Activated T-cell treated with anti-CD3 and anti-CD28 coated beads, Interleukin-2, amount 50 U/mL, for 48 hours (primary cell): ENCODE results near the gene GCFC2.
"Not testable (repeated sequence)": the region's sequence is repeated elsewhere in the genome, so short reads cannot be mapped to it uniquely, and the experiment has no call there.

Experiments used
- DNase-seq, 2 experiments: peaks; one replicate each; pipeline ENCODE4 v3.0.0-alpha.2; 2020

The GCFC2 gene

DNA sequence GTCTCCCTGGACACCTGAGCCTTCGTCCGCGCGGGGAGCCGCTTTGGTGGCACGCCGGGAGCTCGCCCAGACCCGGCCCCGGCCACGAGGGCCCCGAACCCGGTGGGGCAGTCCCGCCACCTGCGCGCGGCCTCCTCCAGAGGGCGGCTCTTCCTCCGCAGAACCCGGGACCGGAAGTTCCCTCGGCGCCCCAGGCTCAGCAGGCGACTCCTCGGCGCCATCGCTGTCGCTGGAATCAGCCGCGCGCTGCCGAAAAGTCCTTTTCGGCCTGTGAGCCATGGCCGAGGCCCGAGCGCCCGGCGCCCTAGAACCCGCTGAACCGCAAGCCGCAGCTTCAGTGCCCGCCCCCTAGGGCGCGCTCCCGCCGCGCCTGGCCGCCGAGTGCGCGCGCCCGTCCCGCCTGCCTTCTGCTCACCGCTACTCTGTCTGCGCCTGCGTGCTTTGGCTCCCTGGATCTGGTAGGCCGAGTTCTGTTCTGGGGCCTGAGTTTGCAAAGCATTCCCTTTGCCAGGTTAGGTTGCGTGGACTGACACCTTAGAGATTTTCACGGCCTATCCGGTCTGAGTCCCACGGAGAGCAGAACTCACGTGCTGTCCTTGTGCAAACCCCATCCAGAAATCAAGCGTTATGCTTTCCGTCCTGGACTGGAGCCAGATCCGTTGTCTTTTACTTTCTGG, at the start of gene GCFC2:
Gene GCFC2 (minus strand): TSS at position 339 of the 677 bp plus-strand sequence. CDS start 60 bp downstream, at position 279.
- DNase-seq = peak; percentile 89 to 93

DNA sequence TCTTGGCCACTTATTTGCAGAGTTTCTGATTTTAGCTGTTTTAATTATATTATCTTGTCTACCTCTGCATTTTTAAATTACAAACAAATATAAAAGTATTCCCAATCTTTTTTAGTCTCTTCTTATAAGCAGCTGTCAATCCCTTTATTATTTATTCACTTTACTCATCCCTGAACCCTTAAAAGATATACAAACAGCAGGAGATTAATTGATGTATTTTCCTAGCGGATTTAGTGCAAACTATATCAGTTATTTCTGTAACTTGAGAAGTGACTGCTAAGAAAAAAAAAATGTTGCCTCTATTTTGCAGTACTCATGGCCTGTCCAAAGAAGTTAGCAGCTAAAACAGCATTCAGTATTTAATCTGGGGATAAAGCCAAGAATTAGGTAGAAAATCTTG, 42.1 kb upstream of the GCFC2 start:
- no peak for DNase-seq

DNA sequence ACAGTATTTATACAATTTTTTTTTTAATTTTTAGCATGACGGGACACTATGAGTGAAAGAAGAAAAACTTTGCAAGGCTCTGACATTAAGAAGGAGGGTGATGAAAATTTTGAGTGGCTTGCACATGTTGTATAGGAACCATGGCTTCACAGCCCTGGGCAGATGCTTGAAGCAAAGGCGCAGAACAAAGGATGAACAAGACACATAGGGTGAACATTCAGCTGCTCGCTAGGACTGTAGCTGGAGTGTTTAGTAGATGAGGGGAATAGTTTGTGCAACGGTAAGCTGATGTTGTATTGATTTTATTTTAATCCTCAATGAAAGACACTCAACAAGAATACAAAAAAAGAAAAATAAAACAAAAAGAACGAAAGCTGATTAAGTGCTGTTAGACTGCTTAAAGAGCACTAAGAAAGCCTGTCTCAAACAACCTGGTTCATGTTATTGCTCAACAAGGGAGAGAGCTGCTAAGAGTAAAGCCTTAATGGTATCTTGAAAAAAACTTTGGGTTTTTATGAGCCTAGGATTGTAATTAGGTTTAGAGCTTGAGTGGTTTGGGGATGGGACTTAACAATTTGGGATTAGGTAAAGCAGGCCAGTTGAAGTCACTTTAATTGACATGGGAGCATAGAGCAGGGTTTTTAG, 41.2 kb upstream of the GCFC2 start:
- DNase-seq = no peak

DNA sequence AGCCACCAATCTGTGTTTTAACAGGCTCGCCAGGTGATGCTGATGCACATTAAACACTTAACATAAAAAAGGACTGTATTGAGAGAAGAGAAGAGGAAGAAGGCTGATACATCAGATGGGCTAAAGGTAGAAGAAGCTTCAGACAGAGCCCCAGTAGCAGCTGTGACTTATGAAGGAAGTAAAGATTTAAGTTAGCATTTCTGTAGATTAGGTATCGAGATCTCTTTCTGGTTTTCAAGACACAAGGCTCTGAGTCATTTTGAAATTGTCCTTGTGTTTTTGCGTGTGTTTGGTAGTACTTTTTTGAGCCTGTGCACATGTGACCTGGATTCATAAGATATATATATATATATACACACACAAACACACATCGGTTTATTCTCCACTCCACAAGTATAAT, 40.6 kb upstream of the GCFC2 start:
- DNase-seq = no peak

DNA sequence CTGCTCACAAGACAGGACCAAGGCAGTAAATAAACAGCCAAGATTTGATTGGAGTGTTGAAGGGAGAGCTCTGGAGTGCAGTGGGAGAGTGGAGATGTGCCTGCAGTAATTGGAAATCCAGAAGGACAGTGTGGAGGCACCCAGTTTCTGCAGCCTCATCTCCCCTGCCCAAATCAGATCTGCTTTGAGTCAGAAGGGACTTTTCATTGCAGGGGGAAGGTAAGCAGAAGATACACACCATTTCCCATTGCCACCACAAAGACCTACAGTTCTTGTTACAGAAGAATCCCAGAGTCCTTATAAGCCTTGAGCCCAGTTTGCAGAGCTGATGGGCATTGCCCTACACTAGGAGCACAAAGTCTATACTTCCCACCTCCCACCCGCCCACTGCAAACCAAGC, 27.2 kb upstream of the GCFC2 start:
- no peak for DNase-seq

DNA sequence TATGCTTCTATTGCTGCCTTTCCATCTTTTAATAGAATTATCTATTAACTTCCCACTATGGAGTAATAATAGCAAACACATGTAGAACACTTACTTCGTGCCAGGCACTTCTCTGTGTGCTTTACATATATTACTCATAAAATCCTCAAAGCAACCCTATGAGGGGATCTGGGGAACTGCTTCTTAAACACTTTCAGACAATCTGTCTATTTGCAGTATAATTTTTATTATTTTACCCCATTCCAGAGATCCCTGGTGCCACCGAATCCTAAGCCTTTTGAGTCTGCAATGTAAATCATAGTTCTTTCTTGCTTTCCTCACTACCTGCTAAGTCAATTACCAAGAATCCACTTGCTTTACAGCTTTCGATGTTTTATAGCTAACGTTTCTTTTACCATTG, 25.6 kb upstream of the GCFC2 start:
- DNase-seq = no peak

DNA sequence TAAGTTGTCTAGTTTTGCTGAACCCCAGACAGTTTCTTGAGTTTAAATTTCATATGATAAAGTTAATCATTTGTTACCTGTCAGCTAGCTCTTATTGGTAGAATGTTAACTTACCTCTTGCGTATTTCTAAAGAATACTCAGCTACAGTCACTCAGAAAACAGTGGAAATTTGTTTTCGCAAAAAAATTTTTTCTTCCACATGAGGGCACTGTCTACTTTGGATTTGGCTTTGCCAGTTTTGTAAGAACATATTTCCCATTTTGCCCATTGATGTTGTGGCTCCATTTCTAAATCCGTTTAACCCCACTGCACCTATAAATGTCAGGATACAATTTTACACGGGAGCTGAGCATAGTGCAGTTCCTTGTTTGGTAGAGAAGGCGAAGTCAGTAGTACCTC, 19.1 kb upstream of the GCFC2 start:
- no peak for DNase-seq

DNA sequence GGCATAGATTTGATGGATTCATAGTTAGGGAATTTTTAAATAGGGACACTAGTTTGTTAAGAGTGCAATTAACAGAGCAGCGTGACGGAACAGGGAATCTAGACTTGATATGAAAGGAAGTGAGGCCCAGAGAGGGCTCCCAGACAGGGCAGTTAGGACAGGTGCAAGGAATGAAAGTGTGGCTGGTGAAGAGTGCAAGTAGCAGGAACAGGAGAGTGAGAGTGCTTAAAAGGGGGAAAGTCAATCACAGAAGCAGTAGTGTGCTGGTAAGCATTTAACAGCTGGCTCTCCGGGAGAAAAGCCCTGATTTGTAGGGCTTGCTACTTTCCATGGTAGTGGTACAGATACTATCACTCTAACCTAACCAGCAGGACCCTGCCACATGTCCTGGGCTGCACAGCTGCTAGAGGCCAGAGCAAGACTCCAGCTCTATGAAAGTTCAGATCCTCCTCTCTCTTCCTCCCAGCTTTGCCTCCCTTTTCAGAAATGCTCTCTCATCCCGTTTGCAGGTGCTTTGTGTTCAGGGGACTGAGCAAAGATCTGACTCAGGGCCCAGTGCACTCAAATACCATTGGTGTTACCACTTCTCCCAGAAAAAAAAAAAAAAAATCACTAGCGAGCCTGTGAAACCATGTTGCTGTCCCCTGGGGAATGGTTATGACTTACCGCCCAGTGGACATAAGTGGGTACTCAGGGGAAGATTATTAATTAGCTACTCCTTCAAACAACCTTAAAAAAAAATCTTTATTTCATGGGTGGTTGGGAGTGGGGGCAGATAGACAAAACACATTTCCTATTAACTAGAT, 18.1 kb upstream of the GCFC2 start:
- no peak for DNase-seq

DNA sequence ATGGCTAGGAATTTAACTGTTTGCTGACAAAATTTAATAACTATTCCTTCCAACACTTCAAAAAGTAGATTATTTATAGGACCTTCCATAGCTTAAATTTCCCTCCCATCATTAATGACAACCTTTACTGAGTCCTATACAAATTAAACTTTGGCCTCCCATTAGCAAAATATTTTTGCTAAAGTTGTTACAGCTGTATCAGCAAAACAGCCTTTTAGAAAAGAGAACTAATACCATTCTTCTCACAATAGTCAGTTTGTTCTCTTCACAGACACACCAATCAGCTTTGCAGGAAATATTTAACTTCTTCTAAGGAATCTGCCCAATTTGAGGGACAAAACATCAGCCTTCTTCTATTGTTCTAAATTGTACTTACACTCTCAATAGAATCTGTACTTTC, 12.0 kb upstream of the GCFC2 start:
- DNase-seq = no peak

DNA sequence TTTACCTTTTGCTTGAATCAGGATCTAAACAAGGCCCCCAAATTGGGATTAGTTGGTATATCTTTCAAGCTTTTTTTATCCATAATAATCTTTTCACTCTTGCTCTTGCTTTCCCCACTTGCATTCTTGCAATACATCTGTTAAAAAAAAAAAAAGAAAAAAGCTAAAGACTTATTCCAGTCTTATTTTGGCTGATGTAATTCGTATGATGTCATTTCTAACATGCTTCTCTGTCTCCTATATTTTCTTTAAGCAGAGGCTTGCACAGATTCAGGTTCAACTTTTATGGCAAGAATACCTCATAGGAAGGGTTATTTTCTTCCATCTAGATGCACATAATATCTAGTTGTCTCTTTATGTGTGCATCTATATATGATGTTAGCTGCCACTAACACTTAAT, 9.8 kb upstream of the GCFC2 start:
- no peak for DNase-seq

DNA sequence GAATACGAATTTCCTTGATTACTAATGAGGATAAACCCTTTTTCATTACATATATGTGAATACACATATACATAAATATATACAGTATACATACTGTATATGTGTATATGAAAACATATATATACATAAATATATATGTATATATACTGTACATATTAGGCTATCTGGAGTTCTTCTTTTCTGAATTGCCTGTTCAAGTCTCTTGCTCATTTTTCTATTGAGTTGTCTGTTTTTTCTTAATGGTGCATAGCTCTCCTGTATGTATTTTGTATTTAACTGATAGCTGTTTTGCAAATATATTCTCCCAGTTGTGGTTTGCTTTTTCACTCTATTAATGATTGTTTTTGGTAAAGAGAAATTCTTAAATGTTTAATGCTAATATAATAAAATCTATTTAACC, 8.9 kb upstream of the GCFC2 start:
- DNase-seq = no peak

DNA sequence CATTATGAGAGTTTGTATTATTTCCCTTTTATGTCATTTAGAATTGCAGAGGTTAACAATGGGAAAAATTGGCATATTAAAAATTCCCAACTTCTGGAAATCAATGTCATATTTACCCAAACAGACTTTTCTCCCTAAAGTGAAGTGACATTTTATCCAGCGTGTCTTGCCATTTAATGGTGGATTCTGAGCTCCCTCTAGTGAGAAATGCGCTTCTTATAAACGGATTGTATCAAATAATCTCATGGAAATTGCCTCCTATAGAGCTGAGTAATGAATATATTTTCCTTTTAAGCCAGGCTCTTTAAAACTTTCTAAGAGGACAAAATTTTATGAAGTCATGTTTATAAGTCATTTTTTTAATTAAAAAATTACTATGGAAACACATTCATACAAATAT, 5.7 kb upstream of the GCFC2 start:
- no peak for DNase-seq

DNA sequence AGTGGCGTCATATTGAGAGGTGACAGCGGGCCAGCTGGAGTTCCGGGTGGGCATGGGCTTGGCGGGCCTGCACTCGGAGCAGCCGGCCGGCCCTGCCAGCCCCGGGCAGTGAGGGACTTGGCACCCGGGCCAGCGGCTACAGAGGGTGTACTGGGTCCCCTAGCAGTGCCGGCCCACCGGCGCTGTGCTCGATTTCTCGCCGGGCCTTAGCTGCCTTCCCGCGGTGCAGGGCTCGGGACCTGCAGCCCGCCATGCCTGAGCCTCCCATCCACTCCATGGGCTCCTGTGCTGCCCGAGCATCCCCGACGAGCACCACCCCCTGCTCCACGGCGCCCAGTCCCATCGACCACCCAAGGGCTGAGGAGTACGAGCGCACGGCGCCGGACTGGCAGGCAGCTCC, 875 bp upstream of the GCFC2 start:
- DNase-seq = not testable (repeated sequence)

DNA sequence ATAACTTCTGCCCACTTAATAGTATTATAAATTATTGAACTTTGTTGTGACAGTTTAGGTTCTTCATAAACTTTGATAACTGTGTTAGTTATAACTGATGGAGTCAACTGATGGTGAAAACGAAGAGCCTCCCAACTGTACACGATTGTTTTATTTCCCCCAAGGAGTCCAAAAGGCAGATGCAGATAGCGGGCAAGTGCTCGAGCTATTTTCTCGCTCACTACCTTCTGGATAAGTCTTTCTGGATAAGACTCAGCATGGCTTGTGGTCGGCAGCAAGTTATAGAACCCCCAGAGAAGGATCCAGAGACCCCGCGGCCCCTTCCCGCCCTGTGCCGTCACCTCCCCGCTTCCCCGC, 517 bp downstream of the GCFC2 start:
- DNase-seq = no peak

DNA sequence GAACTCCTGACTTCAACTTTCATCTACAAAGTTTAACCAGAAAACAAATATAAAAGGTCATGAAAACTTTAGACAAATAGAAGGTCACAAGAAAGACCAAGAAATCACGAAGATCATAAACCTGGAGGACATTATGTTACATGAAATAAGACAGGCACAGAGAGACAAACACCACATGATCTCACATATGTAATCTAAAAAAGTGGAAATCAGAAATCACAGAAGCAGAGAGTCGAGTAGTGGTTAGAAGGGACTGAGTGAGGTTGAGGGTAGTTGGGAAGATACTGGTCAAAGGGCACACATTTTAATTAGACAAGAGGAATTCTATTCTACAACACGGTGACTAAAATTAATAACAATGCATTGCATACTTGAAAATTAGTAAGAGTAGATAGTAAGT, 1.4 kb downstream of the GCFC2 start:
- no peak for DNase-seq

DNA sequence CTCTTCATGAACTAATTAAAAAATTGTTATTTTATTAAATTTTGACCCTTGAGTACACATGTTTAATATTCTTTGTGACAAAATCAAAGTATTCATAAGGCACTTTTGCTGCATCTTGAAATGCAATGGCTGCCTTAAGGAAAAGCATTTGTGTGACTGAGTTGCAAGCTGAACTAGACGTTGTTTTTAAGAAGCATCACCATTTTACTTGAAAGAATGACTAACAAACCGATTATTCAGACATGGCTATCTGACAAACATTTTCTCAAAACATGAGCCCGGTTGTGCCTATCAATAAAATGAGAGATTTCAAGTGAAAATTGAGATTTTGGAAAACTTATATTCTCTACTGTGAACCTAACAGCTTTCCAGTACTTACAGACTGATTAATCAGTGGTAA, 2.8 kb downstream of the GCFC2 start:
- DNase-seq = no peak

DNA sequence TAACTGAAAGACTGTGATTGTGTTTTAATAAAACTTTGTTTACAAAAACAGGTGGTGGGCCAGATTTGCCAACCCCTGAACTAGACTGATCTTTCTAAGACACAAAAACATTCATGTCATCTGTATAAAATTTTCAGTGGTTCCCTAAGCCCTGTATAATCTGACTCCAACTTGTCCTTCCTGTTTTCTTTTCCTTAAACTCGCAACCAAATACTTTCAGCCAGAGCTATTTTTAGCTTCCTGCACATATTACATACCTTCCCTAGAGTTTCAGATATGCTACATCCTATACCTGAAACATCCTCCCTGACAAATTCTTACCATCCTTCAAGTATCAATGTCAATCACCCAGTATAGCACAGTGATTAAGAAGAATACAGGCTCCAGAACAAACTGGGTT, 4.8 kb downstream of the GCFC2 start:
- no peak for DNase-seq

DNA sequence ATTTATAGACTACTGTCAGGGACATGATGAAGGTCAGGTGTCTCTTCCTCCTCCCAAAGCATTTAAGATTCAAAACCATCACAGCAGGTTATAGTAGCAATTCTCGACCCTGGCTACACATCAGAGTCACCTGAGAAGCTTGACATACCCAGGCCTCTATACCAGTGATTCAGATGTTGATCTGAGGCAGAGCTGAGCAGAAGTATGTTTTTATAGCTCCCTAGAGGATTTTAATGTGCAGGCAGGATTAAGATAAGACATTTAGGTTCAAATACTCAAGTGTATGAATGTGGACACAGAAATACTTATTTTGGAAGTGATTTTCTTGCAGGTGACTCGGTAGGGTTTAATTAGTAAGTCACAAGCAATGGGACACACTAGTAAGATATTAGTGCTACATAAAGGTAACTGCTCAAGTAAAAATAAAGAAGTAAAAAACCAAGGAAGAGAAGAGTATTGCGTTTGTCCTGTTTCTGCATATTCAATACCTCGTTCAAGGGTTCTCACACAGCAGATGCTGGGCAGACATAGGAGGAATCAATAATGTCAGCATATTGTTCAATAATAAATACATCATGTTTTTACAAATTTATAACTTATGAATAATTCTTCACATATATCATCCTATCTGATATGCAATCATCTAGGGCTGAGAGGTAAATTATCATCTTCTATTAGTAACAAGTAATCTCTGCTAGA, 7.0 kb downstream of the GCFC2 start:
- no peak for DNase-seq

DNA sequence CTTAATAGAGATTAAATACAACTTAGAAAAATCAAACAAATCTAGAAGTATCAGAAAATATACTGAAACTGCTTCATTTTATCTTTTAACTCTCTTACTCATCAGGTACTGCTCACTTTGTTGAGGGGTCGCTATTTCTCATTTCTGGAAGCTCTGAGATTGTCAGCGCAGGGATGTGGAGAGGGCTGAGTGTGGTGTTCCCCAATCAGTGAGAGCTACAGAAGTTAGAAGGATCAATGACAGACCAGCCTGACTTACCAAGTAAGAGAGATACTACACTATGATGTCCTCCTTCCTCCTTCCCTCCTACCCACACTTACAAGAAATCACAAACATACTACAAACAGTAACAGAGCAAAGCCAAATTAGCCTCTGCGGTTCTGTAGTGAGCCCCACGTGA, 8.1 kb downstream of the GCFC2 start:
- no peak for DNase-seq

DNA sequence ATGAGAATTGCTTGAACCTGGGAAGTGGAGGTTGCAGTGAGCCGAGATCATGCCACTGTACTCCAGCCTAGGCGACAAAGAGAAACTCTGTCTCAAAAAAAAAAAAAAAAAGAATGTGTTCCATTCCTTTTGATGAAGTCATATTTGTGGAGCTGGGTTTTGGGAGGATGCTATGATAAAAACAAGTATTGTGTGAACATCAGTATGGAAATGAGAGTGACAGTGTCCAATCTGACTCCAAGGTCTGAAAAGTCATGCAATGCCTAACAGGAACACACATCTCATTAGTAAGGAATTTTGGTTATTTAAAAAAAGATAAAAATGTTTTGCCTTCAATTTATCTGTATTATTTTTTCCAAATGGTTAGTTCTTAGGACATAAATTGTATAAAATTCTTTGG, 11.8 kb downstream of the GCFC2 start:
- DNase-seq = no peak

DNA sequence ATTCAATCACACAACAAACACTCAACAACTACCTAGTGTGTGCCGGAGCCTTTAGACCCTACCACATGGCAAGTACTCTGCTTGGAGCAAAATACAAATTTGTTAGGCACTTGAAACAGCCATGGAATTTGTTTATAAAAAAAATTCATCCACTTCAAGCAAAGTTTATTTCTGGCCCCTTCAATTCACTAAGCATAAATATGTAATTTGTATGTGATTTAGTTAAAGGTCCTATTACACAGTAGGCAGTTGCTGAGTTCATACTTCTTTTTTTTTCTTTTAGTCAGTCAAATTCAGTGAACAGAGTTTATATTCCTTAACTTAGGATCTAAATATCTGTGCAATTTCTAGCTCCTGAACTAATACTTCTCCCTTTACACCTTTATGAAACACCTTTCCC, 22.5 kb downstream of the GCFC2 start:
- DNase-seq = no peak

DNA sequence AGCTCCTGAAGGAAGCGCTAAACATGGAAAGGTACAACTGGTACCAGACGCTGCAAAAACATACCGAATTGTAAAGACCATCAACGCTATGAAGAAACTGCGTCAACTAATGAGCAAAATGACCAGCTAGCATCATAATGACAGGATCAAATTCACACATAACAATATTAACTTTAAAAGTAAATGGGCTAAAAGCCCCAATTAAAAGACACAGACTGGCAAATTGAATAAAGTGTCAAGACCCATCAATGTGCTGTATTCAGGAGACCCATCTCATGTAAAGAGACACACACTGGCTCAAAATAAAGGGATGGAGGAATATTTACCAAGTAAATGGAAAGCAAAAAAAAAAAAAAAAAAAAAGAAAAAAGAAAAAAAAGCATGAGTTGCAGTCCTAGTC, 27.3 kb downstream of the GCFC2 start:
- not testable (repeated sequence) for DNase-seq

DNA sequence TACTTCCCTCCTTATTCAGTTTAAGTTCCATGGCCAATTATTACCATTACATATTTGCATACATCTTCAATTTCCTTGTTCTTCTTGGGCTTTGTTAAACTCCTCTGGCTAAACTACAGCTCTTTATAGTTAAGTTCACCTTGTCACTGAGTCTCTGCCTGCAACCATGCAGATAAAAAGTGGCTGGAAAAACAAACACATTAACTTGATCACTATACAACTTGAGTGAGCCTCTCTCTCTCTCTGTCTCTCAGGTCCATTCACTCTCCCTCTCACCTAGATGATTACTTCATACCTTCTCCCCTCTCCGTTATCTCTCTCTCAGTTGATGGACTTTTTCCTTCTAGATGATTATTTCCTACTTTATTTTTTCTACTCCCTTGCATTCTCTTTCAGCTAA, 30.3 kb downstream of the GCFC2 start:
- DNase-seq = no peak

DNA sequence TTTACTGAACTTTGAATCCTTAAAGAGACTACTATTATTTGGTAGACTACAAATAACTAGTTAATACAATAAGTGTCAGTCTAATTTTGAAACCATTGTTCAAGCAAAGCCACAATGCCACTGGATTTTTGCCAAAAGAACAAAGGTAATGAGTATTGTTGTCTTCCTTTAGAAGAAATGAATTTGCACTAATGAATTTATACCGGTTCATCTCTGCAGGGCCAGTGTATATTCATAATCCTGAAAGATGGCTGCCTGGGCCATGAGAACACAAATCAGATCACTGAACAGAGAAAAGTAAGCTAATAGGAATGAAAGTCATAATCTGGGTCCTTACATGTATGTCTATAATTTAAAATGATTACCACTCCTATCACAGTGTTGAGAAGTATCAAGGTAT, 31.2 kb downstream of the GCFC2 start:
- DNase-seq = no peak
